Loucy (cell line): Measurements from ENCODE around the gene EXOC3L4.

Source experiments
- H2AFZ ChIP-seq: fragments of 200-600 bp; sonication (generic); 2 replicates; pipeline ENCODE4 v1.6.0; 2016; ENCODE audit warnings: antibody characterized with exemption, mild to moderate bottlenecking, low read length, moderate library complexity
- H3F3A ChIP-seq: fragments of 200-600 bp; 2 replicates; pipeline ENCODE4 v1.6.0; 2016; ENCODE audit warnings: antibody characterized with exemption, low read depth, mild to moderate bottlenecking
- H3K27me3 ChIP-seq: fragments of 200-600 bp; sonication (generic); 2 replicates; pipeline ENCODE4 v1.6.1; 2014; ENCODE audit warnings: low read length, mild to moderate bottlenecking; ENCODE audit not compliant: insufficient read depth, poor library complexity, severe bottlenecking
- H3K36me3 ChIP-seq: fragments of 200-600 bp; sonication (generic); 2 replicates; pipeline ENCODE4 v1.6.1; 2016; ENCODE audit warnings: low read length; ENCODE audit not compliant: insufficient read depth
- H3K4me1 ChIP-seq: fragments of 200-600 bp; sonication (generic); 2 replicates; pipeline ENCODE4 v1.5.1; 2014; ENCODE audit warnings: low read length, mild to moderate bottlenecking; ENCODE audit not compliant: insufficient read depth, poor library complexity, severe bottlenecking
- H3K4me2 ChIP-seq: fragments of 200-600 bp; sonication (generic); 2 replicates; pipeline ENCODE4 v1.6.0; 2014; ENCODE audit warnings: antibody characterized with exemption, low read length, low read depth, mild to moderate bottlenecking; ENCODE audit not compliant: poor library complexity, severe bottlenecking
- H3K4me3 ChIP-seq: fragments of 200-600 bp; sonication (generic); 2 replicates; pipeline ENCODE4 v1.5.1; 2014; ENCODE audit warnings: low read length, mild to moderate bottlenecking, mixed read lengths; ENCODE audit not compliant: poor library complexity, severe bottlenecking
- H3K79me2 ChIP-seq: fragments of 200-600 bp; sonication (generic); 2 replicates; pipeline ENCODE4 v1.6.1; 2014; ENCODE audit warnings: low read length; ENCODE audit not compliant: insufficient read depth
- H3K9ac ChIP-seq: fragments of 200-600 bp; sonication (generic); 2 replicates; pipeline ENCODE4 v1.6.0; 2014; ENCODE audit warnings: mild to moderate bottlenecking, low read depth, low read length, moderate library complexity; ENCODE audit not compliant: poor library complexity, severe bottlenecking
- H3K9me2 ChIP-seq: fragments of 200-600 bp; sonication (generic); replicated peaks from 2 replicates; pipeline ENCODE4 v1.6.1; 2016; ENCODE audit warnings: low read depth, low read length, mixed read lengths
- H3K9me3 ChIP-seq: fragments of 200-600 bp; sonication (generic); 2 replicates; pipeline ENCODE4 v1.6.1; 2014; ENCODE audit warnings: mild to moderate bottlenecking, antibody characterized with exemption, low read length, low read depth; ENCODE audit not compliant: insufficient read depth
- H4K20me1 ChIP-seq: fragments of 200-600 bp; sonication (generic); 2 replicates; pipeline ENCODE4 v1.6.0; 2014; ENCODE audit warnings: antibody characterized with exemption, low read length, mild to moderate bottlenecking; ENCODE audit not compliant: insufficient read depth, poor library complexity, severe bottlenecking
- EZH2phosphoT487 ChIP-seq: fragments of 200-600 bp; IDR thresholded peaks from 2 replicates; pipeline ENCODE4 v1.6.1; 2018; ENCODE audit warnings: antibody characterized with exemption, mild to moderate bottlenecking, moderate library complexity, borderline replicate concordance
- TF ChIP-seq, protein P1 (sequence below): fragments of 200-600 bp; sonication (generic); conservative IDR thresholded peaks from 2 replicates; pipeline ENCODE4 v1.5.1; 2014; ENCODE audit warnings: mild to moderate bottlenecking, antibody characterized with exemption, low read length

The EXOC3L4 gene

GRCh38 chr14:103073367-103073875 lies 21.1 kb upstream of the EXOC3L4 start:
- Histone ChIP-seq H3K36me3 (no peaks in the 10 kb centered on the region), H4K20me1 (no peaks in the 10 kb centered on the region), H3K27me3 (no peaks in the 10 kb centered on the region), H2AFZ (no peak overlapping the region), H3F3A (no peaks in the 10 kb centered on the region), H3K9ac (no peak overlapping the region), H3K4me2 (no peak overlapping the region), H3K79me2 (no peaks in the 10 kb centered on the region), H3K4me3 (no peak overlapping the region), H3K4me1 (no peaks in the 10 kb centered on the region), H3K9me2 (no peaks in the 10 kb centered on the region), H3K9me3 (no peaks in the 10 kb centered on the region)
- TF ChIP-seq, protein P1, sequence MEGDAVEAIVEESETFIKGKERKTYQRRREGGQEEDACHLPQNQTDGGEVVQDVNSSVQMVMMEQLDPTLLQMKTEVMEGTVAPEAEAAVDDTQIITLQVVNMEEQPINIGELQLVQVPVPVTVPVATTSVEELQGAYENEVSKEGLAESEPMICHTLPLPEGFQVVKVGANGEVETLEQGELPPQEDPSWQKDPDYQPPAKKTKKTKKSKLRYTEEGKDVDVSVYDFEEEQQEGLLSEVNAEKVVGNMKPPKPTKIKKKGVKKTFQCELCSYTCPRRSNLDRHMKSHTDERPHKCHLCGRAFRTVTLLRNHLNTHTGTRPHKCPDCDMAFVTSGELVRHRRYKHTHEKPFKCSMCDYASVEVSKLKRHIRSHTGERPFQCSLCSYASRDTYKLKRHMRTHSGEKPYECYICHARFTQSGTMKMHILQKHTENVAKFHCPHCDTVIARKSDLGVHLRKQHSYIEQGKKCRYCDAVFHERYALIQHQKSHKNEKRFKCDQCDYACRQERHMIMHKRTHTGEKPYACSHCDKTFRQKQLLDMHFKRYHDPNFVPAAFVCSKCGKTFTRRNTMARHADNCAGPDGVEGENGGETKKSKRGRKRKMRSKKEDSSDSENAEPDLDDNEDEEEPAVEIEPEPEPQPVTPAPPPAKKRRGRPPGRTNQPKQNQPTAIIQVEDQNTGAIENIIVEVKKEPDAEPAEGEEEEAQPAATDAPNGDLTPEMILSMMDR: no peak
- no peak for TF ChIP-seq EZH2phosphoT487

DNA sequence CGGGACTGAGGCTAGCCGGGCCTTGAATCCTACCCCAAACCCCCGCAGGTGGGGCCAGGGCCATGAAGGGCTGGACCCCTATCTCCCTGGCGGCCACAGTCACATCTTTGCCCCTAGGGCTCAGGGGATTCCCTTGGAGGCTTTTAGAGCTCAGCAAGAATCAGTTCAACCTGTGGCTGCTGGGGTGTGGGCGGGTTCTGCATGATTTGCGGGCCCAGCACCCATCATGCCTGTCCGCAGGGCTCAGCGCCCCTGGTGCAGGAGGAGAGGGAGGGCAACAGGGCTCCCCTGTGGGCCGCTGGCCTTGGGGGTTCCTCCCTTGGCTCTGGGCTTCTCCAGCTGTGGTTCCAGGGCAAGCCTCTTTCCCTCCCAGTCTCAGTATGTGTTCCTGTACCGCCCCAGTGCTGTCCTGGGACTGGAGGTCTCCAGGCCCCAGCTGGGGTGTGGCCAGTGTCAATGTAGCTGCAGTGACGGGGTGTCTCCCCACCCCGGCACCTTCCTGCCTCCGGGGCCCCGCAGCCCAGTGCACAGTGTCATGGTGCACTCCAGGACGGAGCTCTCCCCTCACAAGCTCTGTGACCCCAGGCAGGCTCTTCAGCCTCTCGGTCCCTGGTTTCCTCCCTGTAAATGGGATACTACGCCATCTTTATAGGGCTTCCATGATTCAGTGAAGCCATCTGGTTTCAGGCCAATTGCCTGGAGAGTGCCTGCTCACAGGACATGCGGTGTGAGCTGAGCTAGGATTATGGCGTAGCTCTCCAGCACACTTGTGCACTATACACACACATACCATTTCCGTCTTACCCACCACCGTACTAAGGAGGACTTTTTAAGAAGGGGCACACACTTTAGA lies 20.4 kb upstream of the EXOC3L4 start:
- H4K20me1 ChIP-seq: no peaks in the 10 kb centered on the region
- H3K27me3 ChIP-seq: no peaks in the 10 kb centered on the region
- no peaks in the 10 kb centered on the region for H3K36me3 ChIP-seq
- H3K9me2 ChIP-seq: no peaks in the 10 kb centered on the region
- no peak overlapping the region for H3K4me2 ChIP-seq
- no peaks in the 10 kb centered on the region for H3K4me1 ChIP-seq
- no peak overlapping the region for H3K4me3 ChIP-seq
- H3F3A ChIP-seq: no peaks in the 10 kb centered on the region
- no peaks in the 10 kb centered on the region for H3K9me3 ChIP-seq
- no peak overlapping the region for H3K9ac ChIP-seq
- H3K79me2 ChIP-seq: no peaks in the 10 kb centered on the region
- no peak for TF ChIP-seq EZH2phosphoT487
- TF ChIP-seq, protein P1: no peak
- no peak overlapping the region for H2AFZ ChIP-seq

GRCh38 chr14:103074729-103075367 lies 19.7 kb upstream of the EXOC3L4 start:
- H3K36me3 ChIP-seq: no peaks in the 10 kb centered on the region
- H3K4me3 ChIP-seq: no peak overlapping the region
- H3K9me2 ChIP-seq: no peaks in the 10 kb centered on the region
- no peaks in the 10 kb centered on the region for H3K4me1 ChIP-seq
- no peaks in the 10 kb centered on the region for H4K20me1 ChIP-seq
- H3K27me3 ChIP-seq: no peaks in the 10 kb centered on the region
- no peak for TF ChIP-seq EZH2phosphoT487
- TF ChIP-seq, protein P1: no peak
- H3F3A ChIP-seq: no peaks in the 10 kb centered on the region
- peak overlapping the region; percentile 73; the same call in 1 of the 2 replicates for H2AFZ ChIP-seq
- H3K9ac ChIP-seq: no peak overlapping the region
- no peaks in the 10 kb centered on the region for H3K9me3 ChIP-seq
- H3K79me2 ChIP-seq: no peaks in the 10 kb centered on the region
- H3K4me2 ChIP-seq: peak overlapping the region; percentile 64
